ENCODE measurements around the gene MCC.

Gene MCC

GRCh38 chr5:113036826-113037225 is 451.4 kb downstream of the MCC start:
- no peak for DNase-seq (ENCODE audit: low read depth, low spot score)

- DNase-seq (ENCODE audit: low read depth, low spot score): no peak
Measured at GRCh38 chr5:113036321-113036720, 451.9 kb downstream of the MCC start.

GRCh38 chr5:113035096-113035495 is 453.2 kb downstream of the MCC start:
- no peak for DNase-seq (ENCODE audit: low read depth, low spot score)

GRCh38 chr5:113034182-113034773 is 454.0 kb downstream of the MCC start:
- no peak for DNase-seq (ENCODE audit: low read depth, low spot score)

- no peak for DNase-seq (ENCODE audit: low read depth, low spot score)
Measured at GRCh38 chr5:113031557-113031956, 456.7 kb downstream of the MCC start.

GRCh38 chr5:113031104-113031503 is 457.1 kb downstream of the MCC start:
- no peak for DNase-seq (ENCODE audit: low read depth, low spot score)

GRCh38 chr5:113029614-113030013 is 458.6 kb downstream of the MCC start:
- no peak for DNase-seq (ENCODE audit: low read depth, low spot score)

GRCh38 chr5:113027431-113027830 is 460.8 kb downstream of the MCC start:
- DNase-seq (ENCODE audit: low read depth, low spot score): no peak

GRCh38 chr5:113027015-113027414 is 461.2 kb downstream of the MCC start:
- no peak for DNase-seq (ENCODE audit: low read depth, low spot score)

- DNase-seq (ENCODE audit: low read depth, low spot score): no peak
Measured at GRCh38 chr5:113026211-113026610, 462.0 kb downstream of the MCC start.

- no peak for DNase-seq (ENCODE audit: low read depth, low spot score)
Measured at GRCh38 chr5:113025596-113025995, 462.7 kb downstream of the MCC start.

GRCh38 chr5:113024076-113024697 is 464.1 kb downstream of the MCC start:
- no peak for DNase-seq (ENCODE audit: low read depth, low spot score)

- DNase-seq (ENCODE audit: low read depth, low spot score): no peak
Measured at GRCh38 chr5:113022661-113023060, 465.6 kb downstream of the MCC start.

GRCh38 chr5:113020461-113021273 is 467.6 kb downstream of the MCC start:
- DNase-seq (ENCODE audit: low read depth, low spot score): no peak

GRCh38 chr5:113017881-113018635 is 470.2 kb downstream of the MCC start:
- no peak for DNase-seq (ENCODE audit: low read depth, low spot score)

GRCh38 chr5:113005454-113005853 is 482.8 kb downstream of the MCC start:
- no peak for DNase-seq (ENCODE audit: low read depth, low spot score)

GRCh38 chr5:113003763-113004162 is 484.5 kb downstream of the MCC start:
- DNase-seq (ENCODE audit: low read depth, low spot score): no peak

GRCh38 chr5:113002423-113002822 is 485.8 kb downstream of the MCC start:
- no peak for DNase-seq (ENCODE audit: low read depth, low spot score)

- no peak for DNase-seq (ENCODE audit: low read depth, low spot score)
Measured at GRCh38 chr5:113000466-113000865, 487.8 kb downstream of the MCC start.

- no peak for DNase-seq (ENCODE audit: low read depth, low spot score)
Measured at GRCh38 chr5:112998296-112998695, 490.0 kb downstream of the MCC start.

- no peak for DNase-seq (ENCODE audit: low read depth, low spot score)
Measured at GRCh38 chr5:112996830-112997374, 491.4 kb downstream of the MCC start.
